ENCODE results near the gene CDH8. TPM values are rescaled to one million over a fixed set of nuclear protein-coding genes. Genes with fewer than 3 reads are reported as not detected.

CDH8 gene
- polyA plus RNA-seq, 3 donors from 2014 or later = not detected

- H3K36me3 Mint-ChIP-seq = no peaks in the 10 kb centered on the region
- H3K27me3 Mint-ChIP-seq (ENCODE audit: low read depth in 3 of 3) = peaks cover 0 to 2% (median 0%) of the 10 kb centered on the region in 3 donors
- H3K27ac Mint-ChIP-seq = no peak overlapping the region
- H3K4me3 Mint-ChIP-seq = no peak overlapping the region
- no peaks in the 10 kb centered on the region for H3K4me1 Mint-ChIP-seq
- DNase-seq = no peak
- H3K9me3 Mint-ChIP-seq = peaks cover 8 to 62% (median 19%) of the 10 kb centered on the region in 6 donors
Measured at GRCh38 chr16:61897657-61898056, 138.6 kb downstream of the CDH8 start.

GRCh38 chr16:61892531-61892930 lies 143.7 kb downstream of the CDH8 start:
- H3K27me3 Mint-ChIP-seq (ENCODE audit: low read depth in 3 of 3) = no peaks in the 10 kb centered on the region
- H3K4me1 Mint-ChIP-seq = no peaks in the 10 kb centered on the region
- no peak overlapping the region for H3K27ac Mint-ChIP-seq
- H3K9me3 Mint-ChIP-seq = peaks cover 0 to 54% (median 19%) of the 10 kb centered on the region in 6 donors
- no peaks in the 10 kb centered on the region for H3K36me3 Mint-ChIP-seq
- no peak overlapping the region for H3K4me3 Mint-ChIP-seq
- DNase-seq = no peak

GRCh38 chr16:61891460-61891859 lies 144.8 kb downstream of the CDH8 start:
- no peak overlapping the region for H3K4me3 Mint-ChIP-seq

GRCh38 chr16:61890386-61890785 lies 145.9 kb downstream of the CDH8 start:
- Mint-ChIP-seq H3K27me3 (ENCODE audit: low read depth in 3 of 3) (no peaks in the 10 kb centered on the region), H3K9me3 (peaks cover 0 to 58% (median 23%) of the 10 kb centered on the region in 6 donors), H3K4me3 (no peak overlapping the region), H3K27ac (no peak overlapping the region), H3K4me1 (no peaks in the 10 kb centered on the region), H3K36me3 (no peaks in the 10 kb centered on the region)
- no peak for DNase-seq

More at GRCh38 chr16:61891460-61891859, 144.8 kb downstream of the CDH8 start:
- Mint-ChIP-seq H3K36me3 (no peaks in the 10 kb centered on the region), H3K9me3 (peaks cover 0 to 55% (median 20%) of the 10 kb centered on the region in 6 donors), H3K27me3 (ENCODE audit: low read depth in 3 of 3) (no peaks in the 10 kb centered on the region), H3K4me1 (no peaks in the 10 kb centered on the region), H3K27ac (no peak overlapping the region)
- no peak for DNase-seq

- H3K9me3 Mint-ChIP-seq = peaks cover 4 to 58% (median 23%) of the 10 kb centered on the region in 6 donors
- no peaks in the 10 kb centered on the region for H3K36me3 Mint-ChIP-seq
- no peaks in the 10 kb centered on the region for H3K4me1 Mint-ChIP-seq
Measured at GRCh38 chr16:61887903-61888302, 148.3 kb downstream of the CDH8 start.

GRCh38 chr16:61885343-61885742 lies 150.9 kb downstream of the CDH8 start:
- no peak overlapping the region for H3K27ac Mint-ChIP-seq
- peaks cover 6 to 56% (median 25%) of the 10 kb centered on the region in 6 donors for H3K9me3 Mint-ChIP-seq
- DNase-seq = no peak
- no peaks in the 10 kb centered on the region for H3K36me3 Mint-ChIP-seq
- H3K4me3 Mint-ChIP-seq = no peak overlapping the region
- no peaks in the 10 kb centered on the region for H3K4me1 Mint-ChIP-seq
- no peaks in the 10 kb centered on the region for H3K27me3 Mint-ChIP-seq (ENCODE audit: low read depth in 3 of 3)

More at GRCh38 chr16:61887903-61888302, 148.3 kb downstream of the CDH8 start:
- H3K4me3 Mint-ChIP-seq = no peak overlapping the region
- H3K27me3 Mint-ChIP-seq (ENCODE audit: low read depth in 3 of 3) = no peaks in the 10 kb centered on the region
- no peak for DNase-seq
- no peak overlapping the region for H3K27ac Mint-ChIP-seq

GRCh38 chr16:61879306-61879705 lies 156.9 kb downstream of the CDH8 start:
- DNase-seq = no peak
- H3K4me3 Mint-ChIP-seq = no peak overlapping the region
- peaks cover 10 to 43% (median 30%) of the 10 kb centered on the region in 6 donors for H3K9me3 Mint-ChIP-seq
- H3K4me1 Mint-ChIP-seq = no peaks in the 10 kb centered on the region
- no peak overlapping the region for H3K27ac Mint-ChIP-seq
- H3K36me3 Mint-ChIP-seq = no peaks in the 10 kb centered on the region
- H3K27me3 Mint-ChIP-seq (ENCODE audit: low read depth in 3 of 3) = no peaks in the 10 kb centered on the region

GRCh38 chr16:61877436-61877835 lies 158.8 kb downstream of the CDH8 start:
- no peak for DNase-seq
- H3K36me3 Mint-ChIP-seq = no peaks in the 10 kb centered on the region
- H3K4me3 Mint-ChIP-seq = no peak overlapping the region
- H3K27me3 Mint-ChIP-seq (ENCODE audit: low read depth in 3 of 3) = no peaks in the 10 kb centered on the region
- H3K4me1 Mint-ChIP-seq = no peaks in the 10 kb centered on the region
- no peak overlapping the region for H3K27ac Mint-ChIP-seq
- H3K9me3 Mint-ChIP-seq = peaks cover 10 to 40% (median 29%) of the 10 kb centered on the region in 6 donors

GRCh38 chr16:61872778-61873119 lies 163.5 kb downstream of the CDH8 start:
- H3K4me3 Mint-ChIP-seq = no peak overlapping the region
- no peaks in the 10 kb centered on the region for H3K36me3 Mint-ChIP-seq
- H3K4me1 Mint-ChIP-seq = no peaks in the 10 kb centered on the region
- DNase-seq = no peak
- no peak overlapping the region for H3K27ac Mint-ChIP-seq
- H3K27me3 Mint-ChIP-seq (ENCODE audit: low read depth in 3 of 3) = peaks cover 0 to 3% (median 0%) of the 10 kb centered on the region in 3 donors
- H3K9me3 Mint-ChIP-seq = peaks cover 8 to 48% (median 27%) of the 10 kb centered on the region in 6 donors

GRCh38 chr16:61871837-61872777 lies 164.1 kb downstream of the CDH8 start:
- no peak overlapping the region for H3K27ac Mint-ChIP-seq
- H3K36me3 Mint-ChIP-seq = no peaks in the 10 kb centered on the region
- H3K4me1 Mint-ChIP-seq = no peaks in the 10 kb centered on the region
- no peak overlapping the region for H3K4me3 Mint-ChIP-seq
- peaks cover 8 to 43% (median 24%) of the 10 kb centered on the region in 6 donors for H3K9me3 Mint-ChIP-seq
- no peak for DNase-seq
- H3K27me3 Mint-ChIP-seq (ENCODE audit: low read depth in 3 of 3) = peaks cover 0 to 3% (median 0%) of the 10 kb centered on the region in 3 donors

- Mint-ChIP-seq H3K4me1 (no peaks in the 10 kb centered on the region), H3K9me3 (peaks cover 4 to 57% (median 18%) of the 10 kb centered on the region in 6 donors), H3K27me3 (ENCODE audit: low read depth in 3 of 3) (peaks cover 0 to 2% (median 0%) of the 10 kb centered on the region in 3 donors), H3K36me3 (no peaks in the 10 kb centered on the region), H3K4me3 (no peak overlapping the region), H3K27ac (no peak overlapping the region)
- DNase-seq = no peak
Measured at GRCh38 chr16:61862221-61863155, 173.8 kb downstream of the CDH8 start.

- Mint-ChIP-seq H3K36me3 (no peaks in the 10 kb centered on the region), H3K27ac (no peak overlapping the region), H3K4me3 (no peak overlapping the region), H3K9me3 (peaks cover 4 to 58% (median 21%) of the 10 kb centered on the region in 6 donors), H3K27me3 (ENCODE audit: low read depth in 3 of 3) (peaks cover 0 to 2% (median 0%) of the 10 kb centered on the region in 3 donors), H3K4me1 (no peaks in the 10 kb centered on the region)
- no peak for DNase-seq
Measured at GRCh38 chr16:61858988-61859387, 177.2 kb downstream of the CDH8 start.

GRCh38 chr16:61842666-61843065 lies 193.6 kb downstream of the CDH8 start:
- no peaks in the 10 kb centered on the region for H3K4me1 Mint-ChIP-seq
- H3K4me3 Mint-ChIP-seq = no peak overlapping the region
- no peaks in the 10 kb centered on the region for H3K36me3 Mint-ChIP-seq
- peaks cover 0 to 2% (median 0%) of the 10 kb centered on the region in 3 donors for H3K27me3 Mint-ChIP-seq (ENCODE audit: low read depth in 3 of 3)
- no peak overlapping the region for H3K27ac Mint-ChIP-seq
- peaks cover 5 to 53% (median 22%) of the 10 kb centered on the region in 6 donors for H3K9me3 Mint-ChIP-seq
- DNase-seq = no peak
